Karpas-422 (cell line): ENCODE results near the gene NUP107. TPM values are rescaled to one million over a fixed set of nuclear protein-coding genes. Genes with fewer than 3 reads are reported as not detected.
"Not testable (repeated sequence)": the region's sequence is repeated elsewhere in the genome, so short reads cannot be mapped to it uniquely, and the experiment has no call there.

Source experiments
- DNase-seq: peaks from one replicate; pipeline ENCODE4 v3.0.0-alpha.2; 2015
- H2AFZ ChIP-seq: fragments of 200-600 bp; sonication (generic); 2 replicates; pipeline ENCODE4 v1.6.1; 2014; ENCODE audit warnings: antibody characterized with exemption, low read length, mixed read lengths
- H3K27ac ChIP-seq: fragments of 200-600 bp; sonication (generic); 2 replicates; pipeline ENCODE4 v1.5.1; 2014; ENCODE audit warnings: mild to moderate bottlenecking, low read length, moderate library complexity
- H3K27me3 ChIP-seq: fragments of 200-600 bp; sonication (generic); 2 replicates; pipeline ENCODE4 v1.6.1; 2014; ENCODE audit warnings: low read length, mixed read lengths
- H3K36me3 ChIP-seq: fragments of 200-600 bp; sonication (generic); 2 replicates; pipeline ENCODE4 v1.6.1; 2014; ENCODE audit warnings: low read length, mixed read lengths; ENCODE audit not compliant: insufficient read depth
- H3K4me1 ChIP-seq: fragments of 200-600 bp; sonication (generic); 2 replicates; pipeline ENCODE4 v1.6.1; 2014; ENCODE audit warnings: mild to moderate bottlenecking, low read length, mixed read lengths
- H3K4me2 ChIP-seq: fragments of 200-600 bp; sonication (generic); 2 replicates; pipeline ENCODE4 v1.6.1; 2014; ENCODE audit warnings: low read length, low read depth, mild to moderate bottlenecking; ENCODE audit not compliant: poor library complexity, severe bottlenecking
- H3K4me3 ChIP-seq: fragments of 200-600 bp; sonication (generic); 2 replicates; pipeline ENCODE4 v1.5.1; 2014; ENCODE audit warnings: mild to moderate bottlenecking, antibody characterized with exemption, low read length, mixed read lengths
- H3K79me2 ChIP-seq: fragments of 200-600 bp; sonication (generic); 2 replicates; pipeline ENCODE4 v1.6.1; 2014; ENCODE audit warnings: mild to moderate bottlenecking, low read length, mixed read lengths
- H3K9ac ChIP-seq: fragments of 200-600 bp; sonication (generic); 2 replicates; pipeline ENCODE4 v1.6.0; 2014; ENCODE audit warnings: low read length
- H3K9me2 ChIP-seq: fragments of 200-600 bp; sonication (generic), shearing (Covaris generic); replicated peaks from 2 replicates; pipeline ENCODE4 v1.6.0; 2014; ENCODE audit warnings: mild to moderate bottlenecking, low read length, moderate library complexity; ENCODE audit not compliant: insufficient read depth
- H3K9me3 ChIP-seq: fragments of 300-700, 200-600 bp; sonication (generic); 2 replicates; pipeline ENCODE4 v1.6.1; 2014; ENCODE audit warnings: low read length, mixed read lengths
- H4K20me1 ChIP-seq: fragments of 200-600 bp; sonication (generic); 2 replicates; pipeline ENCODE4 v1.6.1; 2014; ENCODE audit warnings: mild to moderate bottlenecking, antibody characterized with exemption, low read length, low read depth; ENCODE audit not compliant: insufficient read depth
- total RNA-seq: library from RNA; depleted of rRNA; stranded (reverse); fragments of >200 nt; shearing (Covaris generic); gene quantifications from 2 replicates; pipeline ENCODE4 v1.2.3, GENCODE V29; 2014; ENCODE audit warnings: low replicate concordance; rRNA removed

Gene NUP107
- 54.8 and 103 TPM in 2 replicates for total RNA-seq

DNA sequence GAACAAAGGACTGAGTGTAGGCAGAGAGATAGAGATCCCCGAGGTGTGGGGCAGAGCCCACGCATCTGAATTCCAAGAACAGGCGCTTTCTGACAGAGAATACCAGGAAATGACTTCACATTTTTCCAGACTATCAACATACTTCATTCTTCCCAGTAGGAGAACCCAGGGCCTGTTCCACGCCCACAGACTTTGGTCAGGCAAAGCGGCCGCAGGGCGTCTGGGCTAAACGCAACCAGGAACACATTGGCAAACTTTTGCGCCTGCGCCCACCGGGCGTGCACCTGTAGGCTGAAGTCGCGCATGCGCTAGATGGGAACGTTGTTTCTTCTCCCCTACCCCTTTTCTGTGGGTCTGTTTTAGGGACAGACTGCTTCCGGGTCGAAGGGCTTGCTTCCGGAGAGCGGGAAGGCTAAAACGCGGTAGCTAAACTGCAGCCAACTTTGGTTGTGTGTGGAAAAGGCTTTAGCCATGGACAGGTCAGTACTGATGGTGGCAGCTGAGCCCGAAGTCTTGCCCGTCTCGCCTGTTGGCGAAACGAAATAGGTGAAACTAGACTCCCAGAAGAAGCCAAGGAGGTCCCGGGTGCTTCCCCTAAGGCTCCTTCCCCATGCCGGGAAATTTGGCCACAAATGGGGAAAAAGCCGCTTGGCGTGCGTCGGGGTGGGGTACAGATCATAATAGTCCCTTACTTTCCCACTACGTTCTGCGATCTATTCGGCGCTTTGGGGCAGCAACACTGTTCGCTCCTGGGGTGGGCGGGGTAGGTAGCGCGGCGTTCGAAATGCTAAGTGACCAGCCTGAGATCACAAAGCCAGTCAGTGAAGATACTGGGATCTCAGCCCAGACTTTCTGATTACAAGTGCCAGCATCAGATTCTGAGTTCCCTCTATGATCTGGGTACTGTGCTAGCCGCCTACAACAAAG is at the start of gene NUP107:
Gene NUP107, plus strand, starts transcription at position 384 of the 927 bp plus-strand sequence. Its CDS starts 88 bp downstream, at position 472.
- H4K20me1 ChIP-seq = no peaks in the 10 kb centered on the region
- H2AFZ ChIP-seq = peak within 1 kb of the TSS; percentile 68
- no peaks in the 10 kb centered on the region for H3K27me3 ChIP-seq
- peaks cover 55% of the 10 kb centered on the region for H3K79me2 ChIP-seq
- no peaks in the 10 kb centered on the region for H3K9me3 ChIP-seq
- H3K36me3 ChIP-seq = peaks cover 23% of the 10 kb centered on the region; the same call in 1 of the 2 replicates
- no peaks in the 10 kb centered on the region for H3K9me2 ChIP-seq
- peak within 1 kb of the TSS; percentile 83 for H3K9ac ChIP-seq
- DNase-seq = peak; percentile 99
- H3K27ac ChIP-seq = peak within 1 kb of the TSS; percentile 27; the same call in 1 of the 2 replicates
- peak within 1 kb of the TSS; percentile 92 for H3K4me3 ChIP-seq
- H3K4me1 ChIP-seq = peaks cover 29% of the 10 kb centered on the region
- H3K4me2 ChIP-seq = peak within 1 kb of the TSS; percentile 80

DNA sequence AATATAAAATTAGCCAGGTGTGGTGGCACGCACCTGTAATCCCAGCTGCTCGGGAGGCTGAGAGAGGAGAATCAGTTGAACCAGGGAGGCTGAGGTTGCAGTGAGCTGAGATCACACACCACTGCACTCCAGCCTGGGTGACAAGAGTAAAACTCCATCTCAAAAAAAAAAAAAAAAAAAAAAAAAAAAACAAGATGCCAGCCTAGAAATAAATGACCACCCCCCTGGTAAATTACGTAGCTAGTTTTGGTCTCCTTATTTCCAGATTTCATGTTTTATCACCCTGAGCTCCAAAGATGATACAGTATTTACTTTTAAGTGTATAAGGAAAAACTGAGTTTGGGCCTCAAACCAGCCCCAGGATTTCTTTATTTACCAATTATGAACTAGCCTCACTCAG is 49.3 kb upstream of the NUP107 start:
- Histone ChIP-seq H3K4me1 (peaks cover 86% of the 10 kb centered on the region), H3K27ac (peak overlapping the region; percentile 56), H3K4me2 (peak overlapping the region; percentile 28), H3K79me2 (peaks cover 100% of the 10 kb centered on the region)
- not testable (repeated sequence) for H2AFZ ChIP-seq, H4K20me1 ChIP-seq, DNase-seq, H3K4me3 ChIP-seq, H3K9me3 ChIP-seq, H3K36me3 ChIP-seq, H3K9me2 ChIP-seq, H3K27me3 ChIP-seq, H3K9ac ChIP-seq

DNA sequence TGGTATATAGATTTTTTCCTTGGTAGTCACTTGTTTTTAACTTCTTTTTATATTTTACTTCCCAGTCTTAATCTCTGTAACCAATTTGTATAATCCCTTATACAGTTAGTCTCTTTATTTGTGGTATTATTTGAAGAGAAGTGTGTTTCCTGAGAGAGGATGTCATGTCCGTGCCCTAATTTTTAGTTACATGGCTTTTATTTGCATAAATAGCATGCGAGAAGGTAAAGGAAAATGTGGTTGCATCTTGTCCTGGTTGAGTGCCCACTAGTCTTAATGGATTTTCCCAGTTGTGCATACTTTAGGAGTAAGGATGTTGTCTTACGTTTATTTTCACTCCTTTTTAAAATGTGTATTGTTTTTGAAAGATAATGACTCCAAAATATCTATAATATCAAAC is 48.6 kb upstream of the NUP107 start:
- no peak for DNase-seq
- peaks cover 7% of the 10 kb centered on the region; the same call in 1 of the 2 replicates for H3K36me3 ChIP-seq
- H3K27me3 ChIP-seq = no peaks in the 10 kb centered on the region
- no peak overlapping the region for H2AFZ ChIP-seq
- H4K20me1 ChIP-seq = 0 out of 2 replicates have a peak, but pooled peaks cover 5% of the 10 kb centered on the region
- no peaks in the 10 kb centered on the region for H3K9me2 ChIP-seq
- peak overlapping the region; percentile 56 for H3K27ac ChIP-seq
- H3K4me3 ChIP-seq = no peak overlapping the region
- no peaks in the 10 kb centered on the region for H3K9me3 ChIP-seq
- peaks cover 78% of the 10 kb centered on the region for H3K4me1 ChIP-seq
- H3K79me2 ChIP-seq = peaks cover 100% of the 10 kb centered on the region
- peak overlapping the region; percentile 28 for H3K4me2 ChIP-seq
- H3K9ac ChIP-seq = no peak overlapping the region

DNA sequence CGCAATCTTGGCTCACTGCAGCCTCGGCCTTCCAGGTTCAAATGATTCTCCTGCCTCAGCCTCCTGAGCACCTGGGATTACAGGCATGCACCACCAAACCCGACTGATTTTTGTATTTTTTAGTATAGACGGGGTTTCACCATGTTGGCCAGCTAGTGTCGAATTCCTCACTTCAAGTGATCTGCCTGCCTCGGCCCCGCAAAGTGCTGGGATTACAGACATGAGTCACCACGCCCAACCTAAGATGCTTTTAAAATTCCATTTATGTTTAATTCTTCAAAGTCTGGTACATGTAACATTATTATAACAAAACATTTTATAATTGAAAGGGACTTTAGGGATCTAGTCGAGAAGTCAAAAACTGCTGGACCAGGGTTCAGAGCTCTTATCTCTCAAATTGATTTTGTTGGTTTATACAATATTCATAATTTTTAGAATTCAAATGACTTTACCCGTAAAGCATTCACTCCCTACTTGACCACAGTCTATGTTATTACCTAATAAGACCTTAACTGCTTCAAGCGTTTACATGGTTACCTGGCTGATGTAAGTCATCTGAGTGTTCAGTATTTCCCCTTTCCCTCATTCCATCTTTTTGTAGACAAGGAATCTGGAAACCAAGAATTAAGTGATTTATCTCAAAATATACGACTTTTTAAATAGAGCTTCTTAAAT is 47.9 kb upstream of the NUP107 start:
- H3K9me2 ChIP-seq = no peaks in the 10 kb centered on the region
- peaks cover 100% of the 10 kb centered on the region for H3K79me2 ChIP-seq
- H3K27me3 ChIP-seq = no peaks in the 10 kb centered on the region
- no peak overlapping the region for H3K9ac ChIP-seq
- no peak overlapping the region for H3K4me2 ChIP-seq
- DNase-seq = no peak
- H3K36me3 ChIP-seq = peaks cover 7% of the 10 kb centered on the region; the same call in 1 of the 2 replicates
- no peak overlapping the region for H2AFZ ChIP-seq
- H4K20me1 ChIP-seq = 0 out of 2 replicates have a peak, but pooled peaks cover 3% of the 10 kb centered on the region
- no peak overlapping the region for H3K4me3 ChIP-seq
- H3K27ac ChIP-seq = peak overlapping the region; percentile 34; the same call in 1 of the 2 replicates
- H3K9me3 ChIP-seq = no peaks in the 10 kb centered on the region
- H3K4me1 ChIP-seq = peaks cover 71% of the 10 kb centered on the region

DNA sequence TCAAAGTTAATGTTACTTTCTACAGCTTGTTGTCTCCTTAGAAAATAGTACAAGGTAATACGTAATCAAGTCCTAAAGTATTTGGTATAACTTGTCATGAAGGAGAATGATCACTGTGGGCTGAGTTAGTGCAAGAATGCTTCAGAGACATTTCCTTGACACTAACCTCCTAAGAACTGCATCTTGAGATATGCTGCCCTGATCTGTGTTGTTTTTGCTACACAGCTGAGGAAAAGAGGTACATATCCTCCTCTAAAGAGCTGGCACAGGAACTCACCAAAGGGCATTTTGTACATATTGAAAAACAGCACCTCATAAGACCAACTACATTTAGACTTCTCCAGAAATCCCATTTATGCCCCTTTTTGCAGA is 47.4 kb upstream of the NUP107 start:
- peaks cover 100% of the 10 kb centered on the region for H3K79me2 ChIP-seq
- H3K9ac ChIP-seq = no peak overlapping the region
- H3K4me3 ChIP-seq = no peak overlapping the region
- H3K27me3 ChIP-seq = no peaks in the 10 kb centered on the region
- H3K9me2 ChIP-seq = no peaks in the 10 kb centered on the region
- H3K9me3 ChIP-seq = no peaks in the 10 kb centered on the region
- H3K4me2 ChIP-seq = no peak overlapping the region
- DNase-seq = no peak
- 0 out of 2 replicates have a peak, but pooled peaks cover 3% of the 10 kb centered on the region for H4K20me1 ChIP-seq
- H2AFZ ChIP-seq = no peak overlapping the region
- H3K4me1 ChIP-seq = peaks cover 66% of the 10 kb centered on the region
- H3K36me3 ChIP-seq = peaks cover 7% of the 10 kb centered on the region; the same call in 1 of the 2 replicates
- peak overlapping the region; percentile 34; the same call in 1 of the 2 replicates for H3K27ac ChIP-seq

DNA sequence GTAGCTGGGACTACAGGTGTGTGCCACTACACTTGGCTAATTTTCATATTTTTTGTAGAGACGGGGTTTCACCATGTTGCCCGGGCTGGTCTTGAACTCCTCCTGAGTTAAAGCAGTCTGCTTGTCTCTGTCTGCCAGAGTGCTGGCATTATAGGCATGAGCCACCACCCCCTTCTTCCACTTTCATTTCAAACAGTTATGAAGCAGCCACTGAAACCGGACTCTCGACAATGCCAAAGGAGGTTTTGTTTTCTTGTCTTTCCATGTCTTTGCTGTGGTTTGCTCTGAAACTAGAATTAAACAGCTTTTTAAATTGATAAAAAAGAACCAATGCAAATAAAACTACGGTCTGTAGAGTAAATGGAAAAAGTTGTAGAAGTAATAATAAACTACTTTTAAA is 45.6 kb upstream of the NUP107 start:
- Histone ChIP-seq H3K27ac (peak overlapping the region; percentile 46), H3K4me3 (no peak overlapping the region), H4K20me1 (peaks cover 11% of the 10 kb centered on the region; the same call in 1 of the 2 replicates), H3K27me3 (no peaks in the 10 kb centered on the region), H3K9me2 (no peaks in the 10 kb centered on the region), H2AFZ (no peak overlapping the region), H3K36me3 (peaks cover 7% of the 10 kb centered on the region; the same call in 1 of the 2 replicates), H3K79me2 (peaks cover 100% of the 10 kb centered on the region), H3K4me2 (peak overlapping the region; percentile 16), H3K9me3 (no peaks in the 10 kb centered on the region), H3K4me1 (peaks cover 55% of the 10 kb centered on the region), H3K9ac (no peak overlapping the region)
- DNase-seq = no peak

DNA sequence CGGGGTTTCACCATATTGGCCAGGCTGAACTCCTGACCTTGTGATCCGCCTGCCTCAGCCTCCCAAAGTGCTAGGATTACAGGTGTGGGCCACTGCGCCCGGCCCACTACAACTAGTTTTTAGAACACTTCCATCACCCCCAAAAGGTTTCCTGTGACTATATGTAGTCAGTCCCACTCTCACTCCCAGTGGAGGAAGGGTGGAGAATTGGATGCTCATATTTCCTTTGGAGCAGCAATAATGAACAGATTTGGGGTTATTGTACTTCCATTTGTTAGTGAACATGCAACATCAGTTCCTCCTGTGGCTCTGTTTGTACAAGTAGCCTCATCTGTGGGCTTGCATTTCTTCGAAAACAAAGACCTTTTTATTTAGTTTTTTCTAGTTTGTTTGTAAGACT is 40.3 kb upstream of the NUP107 start:
- Histone ChIP-seq H2AFZ (no peak overlapping the region), H3K9ac (no peak overlapping the region), H4K20me1 (peaks cover 14% of the 10 kb centered on the region; the same call in 1 of the 2 replicates), H3K27ac (no peak overlapping the region), H3K9me3 (no peaks in the 10 kb centered on the region), H3K36me3 (peaks cover 17% of the 10 kb centered on the region), H3K4me2 (no peak overlapping the region), H3K27me3 (no peaks in the 10 kb centered on the region), H3K4me1 (peaks cover 3% of the 10 kb centered on the region), H3K4me3 (no peak overlapping the region), H3K9me2 (no peaks in the 10 kb centered on the region), H3K79me2 (peaks cover 97% of the 10 kb centered on the region)
- DNase-seq = no peak

DNA sequence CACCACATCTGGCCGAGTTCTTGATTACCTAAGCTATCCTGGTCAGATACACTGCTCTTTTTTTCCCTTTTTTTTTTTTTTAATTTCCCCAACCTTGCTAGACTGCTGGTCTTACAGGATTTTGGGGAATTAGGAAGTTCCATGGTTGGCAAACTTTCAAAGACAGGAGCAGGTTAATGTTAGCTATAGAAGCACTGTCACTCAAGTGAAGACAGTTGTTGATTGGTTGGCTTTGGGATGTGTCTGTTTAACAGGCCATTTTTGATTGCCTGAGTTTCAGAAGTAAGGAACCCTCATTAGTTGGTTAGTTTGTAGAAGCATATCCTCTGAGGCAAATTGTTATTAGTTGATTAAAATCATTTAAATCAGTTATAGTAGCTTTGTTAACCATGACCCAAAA is 39.3 kb upstream of the NUP107 start:
- no peak for DNase-seq
- Histone ChIP-seq H3K36me3 (peaks cover 17% of the 10 kb centered on the region), H3K4me3 (no peak overlapping the region), H3K27ac (no peak overlapping the region), H3K79me2 (peaks cover 96% of the 10 kb centered on the region), H3K9ac (no peak overlapping the region), H3K27me3 (no peaks in the 10 kb centered on the region), H3K9me3 (no peaks in the 10 kb centered on the region), H3K4me2 (no peak overlapping the region), H3K9me2 (no peaks in the 10 kb centered on the region), H2AFZ (no peak overlapping the region), H3K4me1 (no peaks in the 10 kb centered on the region), H4K20me1 (peaks cover 13% of the 10 kb centered on the region; the same call in 1 of the 2 replicates)
